GM19193 (cell line): ENCODE data around the gene CHD2.

ENCODE experiments used
- POLR2A ChIP-seq: IDR thresholded peaks from 4 replicates; pipeline ENCODE4 v1.6.1; 2011; ENCODE audit not compliant: insufficient read depth, insufficient read length; ENCODE audit errors: extremely low read depth

The CHD2 gene

DNA sequence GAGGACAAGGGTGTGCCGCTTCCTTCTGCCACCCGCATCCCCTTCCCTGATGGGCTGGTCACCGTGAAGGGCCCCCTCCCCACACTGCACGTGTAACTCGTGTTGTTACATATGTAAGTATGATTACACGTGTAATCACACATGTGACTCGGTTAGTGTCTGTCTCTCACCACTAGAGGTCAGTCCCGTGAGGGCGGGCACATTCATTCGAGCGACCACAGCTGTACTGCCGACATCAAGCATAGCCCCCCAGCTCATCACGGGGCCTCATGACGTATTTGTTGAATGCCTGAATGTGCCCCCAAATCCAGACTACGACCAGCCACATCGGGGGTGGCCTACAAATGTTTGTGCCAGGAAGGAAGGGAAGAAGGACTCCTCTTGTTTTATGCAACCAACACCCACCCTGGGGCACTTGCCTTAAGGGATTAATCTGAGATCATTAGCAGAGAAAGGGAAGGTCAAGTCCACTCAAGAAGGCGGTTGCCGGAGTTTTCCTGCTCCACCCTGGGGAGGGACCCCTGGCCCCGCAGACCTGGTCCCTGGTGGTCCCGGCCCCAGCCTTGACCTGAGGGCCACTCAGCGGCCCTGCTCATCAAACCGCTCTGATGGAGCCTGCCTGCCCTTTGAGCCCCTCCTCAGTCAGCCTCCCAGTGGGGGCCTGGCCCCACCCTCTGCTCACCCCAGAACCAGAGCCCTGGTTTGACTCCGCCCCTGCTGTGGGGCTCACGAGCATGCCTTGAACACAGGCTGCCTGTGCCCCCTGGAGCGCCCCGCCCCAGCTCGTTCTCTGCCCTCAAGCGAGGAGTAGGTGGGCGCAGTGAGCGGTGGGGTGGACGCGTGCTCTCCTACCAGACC, 136.1 kb downstream of the CHD2 start:
- TF ChIP-seq POLR2A = no peak

- TF ChIP-seq POLR2A = no peak
Observed at GRCh38 chr15:93036951-93037819, 137.1 kb downstream of the CHD2 start.

- TF ChIP-seq POLR2A = no peak
Observed at GRCh38 chr15:93037820-93038705, 137.9 kb downstream of the CHD2 start.

- no peak for TF ChIP-seq POLR2A
Observed at GRCh38 chr15:93040288-93041158, 140.4 kb downstream of the CHD2 start.

- TF ChIP-seq POLR2A = no peak
Observed at GRCh38 chr15:93041159-93041547, 141.0 kb downstream of the CHD2 start.

DNA sequence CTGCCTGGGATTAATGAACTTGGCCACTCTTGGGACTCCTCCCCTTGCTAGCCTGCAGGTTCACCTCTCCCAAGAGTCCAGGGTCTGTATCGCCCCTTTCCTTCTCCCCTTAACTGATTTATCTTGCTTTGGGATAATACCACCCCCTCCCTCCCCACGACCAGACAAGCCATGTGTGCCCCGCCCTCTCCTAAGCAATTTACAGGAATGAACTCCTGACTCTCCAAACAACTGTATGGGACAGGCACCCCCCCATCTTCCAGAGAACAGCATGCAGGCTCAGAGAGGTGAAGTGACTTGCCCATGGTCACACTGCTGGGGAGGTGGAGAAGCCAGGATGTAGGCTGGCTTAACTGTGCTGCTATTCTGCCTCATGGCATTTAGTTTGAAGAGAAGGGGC, 142.1 kb downstream of the CHD2 start:
- TF ChIP-seq POLR2A = no peak

GRCh38 chr15:93042691-93043378, 142.7 kb downstream of the CHD2 start:
- TF ChIP-seq POLR2A = no peak

DNA sequence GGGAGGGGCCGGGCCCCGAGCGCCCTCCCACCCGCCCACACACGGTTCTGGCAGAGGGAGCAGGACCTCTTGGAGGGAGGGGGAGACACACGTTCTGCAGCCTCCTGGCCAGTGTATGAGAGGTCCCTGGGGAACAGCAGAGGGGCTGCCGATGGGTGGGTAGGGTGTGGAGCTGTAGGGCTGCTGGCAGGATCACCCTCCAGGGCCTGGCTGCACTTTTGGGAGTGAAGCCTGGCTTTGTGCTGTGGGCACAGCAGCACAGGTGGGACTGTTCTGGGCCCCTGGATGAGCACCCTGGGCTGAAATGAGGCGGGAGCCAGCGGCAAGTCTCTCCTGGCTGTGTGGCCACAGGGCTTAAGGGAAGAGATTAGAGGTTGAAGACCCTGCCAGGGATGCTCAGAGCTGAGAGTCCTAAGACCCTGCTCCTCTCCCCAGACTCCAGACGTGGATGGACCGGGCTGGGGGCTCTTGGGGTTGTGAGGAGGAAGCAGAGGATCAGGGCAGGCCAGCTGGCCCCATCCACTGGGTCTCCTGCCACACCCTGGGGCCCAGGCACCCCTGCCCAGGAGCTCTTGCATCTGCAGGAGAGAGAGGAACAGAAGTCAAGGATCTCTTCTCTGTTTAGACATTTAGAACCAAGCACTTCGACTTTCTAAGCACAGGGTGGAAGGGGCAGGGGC, 143.6 kb downstream of the CHD2 start:
- TF ChIP-seq POLR2A = no peak

GRCh38 chr15:93044301-93045190, 144.4 kb downstream of the CHD2 start:
- TF ChIP-seq POLR2A = no peak

GRCh38 chr15:93045191-93045785, 145.2 kb downstream of the CHD2 start:
- no peak for TF ChIP-seq POLR2A

- TF ChIP-seq POLR2A = no peak
Observed at GRCh38 chr15:93046120-93046519, 146.0 kb downstream of the CHD2 start.
